ENCODE measurements around the gene MTHFSD.

Gene MTHFSD

GRCh38 chr16:86573646-86574508 is 18.8 kb upstream of the MTHFSD start:
- H3K4me3 ChIP-seq (ENCODE audit: extremely low read depth, insufficient read depth, low read length, poor library complexity, severe bottlenecking) = no peak overlapping the region
- H3K4me1 ChIP-seq (ENCODE audit: control insufficient read depth, insufficient read depth, low read length, poor library complexity, severe bottlenecking) = peaks cover 49% of the 10 kb centered on the region
- peaks cover 23% of the 10 kb centered on the region for H3K36me3 ChIP-seq (ENCODE audit: control insufficient read depth, insufficient read depth, low read length)
- no peak overlapping the region for H3K27ac ChIP-seq (ENCODE audit: low read depth, low read length, severe bottlenecking)
- WGBS, 2 experiments (ENCODE audit: insufficient coverage in 2 of 2) = 78 to 90% methylated on average over 12 of the region's 13 CpGs
- H3K9me3 ChIP-seq (ENCODE audit: control insufficient read depth, low read length) = no peaks in the 10 kb centered on the region

GRCh38 chr16:86573215-86573614 is 18.2 kb upstream of the MTHFSD start:
- peaks cover 44% of the 10 kb centered on the region for H3K4me1 ChIP-seq (ENCODE audit: control insufficient read depth, insufficient read depth, low read length, poor library complexity, severe bottlenecking)
- no peaks in the 10 kb centered on the region for H3K9me3 ChIP-seq (ENCODE audit: control insufficient read depth, low read length)
- H3K4me3 ChIP-seq (ENCODE audit: extremely low read depth, insufficient read depth, low read length, poor library complexity, severe bottlenecking) = no peak overlapping the region
- 29% methylated on average over 7 of the region's 8 CpGs for WGBS, 2 experiments (ENCODE audit: insufficient coverage in 2 of 2)
- no peak overlapping the region for H3K27ac ChIP-seq (ENCODE audit: low read depth, low read length, severe bottlenecking)
- peaks cover 23% of the 10 kb centered on the region for H3K36me3 ChIP-seq (ENCODE audit: control insufficient read depth, insufficient read depth, low read length)

GRCh38 chr16:86572606-86573005 is 17.6 kb upstream of the MTHFSD start:
- 80 to 95% methylated on average over 5 to 6 of the region's 8 CpGs for WGBS, 2 experiments (ENCODE audit: insufficient coverage in 2 of 2)
- H3K4me3 ChIP-seq (ENCODE audit: extremely low read depth, insufficient read depth, low read length, poor library complexity, severe bottlenecking) = no peak overlapping the region
- H3K9me3 ChIP-seq (ENCODE audit: control insufficient read depth, low read length) = no peaks in the 10 kb centered on the region
- H3K36me3 ChIP-seq (ENCODE audit: control insufficient read depth, insufficient read depth, low read length) = peaks cover 23% of the 10 kb centered on the region
- peaks cover 37% of the 10 kb centered on the region for H3K4me1 ChIP-seq (ENCODE audit: control insufficient read depth, insufficient read depth, low read length, poor library complexity, severe bottlenecking)
- H3K27ac ChIP-seq (ENCODE audit: low read depth, low read length, severe bottlenecking) = no peak overlapping the region

GRCh38 chr16:86572041-86572521 is 17.0 kb upstream of the MTHFSD start:
- Histone ChIP-seq H3K4me1 (ENCODE audit: control insufficient read depth, insufficient read depth, low read length, poor library complexity, severe bottlenecking) (peaks cover 32% of the 10 kb centered on the region), H3K36me3 (ENCODE audit: control insufficient read depth, insufficient read depth, low read length) (peaks cover 23% of the 10 kb centered on the region), H3K9me3 (ENCODE audit: control insufficient read depth, low read length) (no peaks in the 10 kb centered on the region), H3K27ac (ENCODE audit: low read depth, low read length, severe bottlenecking) (no peak overlapping the region), H3K4me3 (ENCODE audit: extremely low read depth, insufficient read depth, low read length, poor library complexity, severe bottlenecking) (no peak overlapping the region)
- 84 to 88% methylated on average over 12 of the region's 12 CpGs for WGBS, 2 experiments (ENCODE audit: insufficient coverage in 2 of 2)

- peaks cover 23% of the 10 kb centered on the region for H3K36me3 ChIP-seq (ENCODE audit: control insufficient read depth, insufficient read depth, low read length)
- peak overlapping the region; percentile 79 for H3K4me3 ChIP-seq (ENCODE audit: extremely low read depth, insufficient read depth, low read length, poor library complexity, severe bottlenecking)
- H3K9me3 ChIP-seq (ENCODE audit: control insufficient read depth, low read length) = no peaks in the 10 kb centered on the region
- peaks cover 29% of the 10 kb centered on the region for H3K4me1 ChIP-seq (ENCODE audit: control insufficient read depth, insufficient read depth, low read length, poor library complexity, severe bottlenecking)
- no peak overlapping the region for H3K27ac ChIP-seq (ENCODE audit: low read depth, low read length, severe bottlenecking)
- 56 to 62% methylated on average over 9 to 10 of the region's 10 CpGs for WGBS, 2 experiments (ENCODE audit: insufficient coverage in 2 of 2)
Observed at GRCh38 chr16:86571530-86571915, 16.5 kb upstream of the MTHFSD start.

GRCh38 chr16:86570558-86571529 is 15.8 kb upstream of the MTHFSD start:
- peaks cover 28% of the 10 kb centered on the region for H3K4me1 ChIP-seq (ENCODE audit: control insufficient read depth, insufficient read depth, low read length, poor library complexity, severe bottlenecking)
- WGBS, 2 experiments (ENCODE audit: insufficient coverage in 2 of 2) = 32 to 33% methylated on average over 18 to 19 of the region's 28 CpGs
- H3K4me3 ChIP-seq (ENCODE audit: extremely low read depth, insufficient read depth, low read length, poor library complexity, severe bottlenecking) = peak overlapping the region; percentile 79
- no peak overlapping the region for H3K27ac ChIP-seq (ENCODE audit: low read depth, low read length, severe bottlenecking)
- no peaks in the 10 kb centered on the region for H3K9me3 ChIP-seq (ENCODE audit: control insufficient read depth, low read length)
- peaks cover 23% of the 10 kb centered on the region for H3K36me3 ChIP-seq (ENCODE audit: control insufficient read depth, insufficient read depth, low read length)

- Histone ChIP-seq H3K4me3 (ENCODE audit: extremely low read depth, insufficient read depth, low read length, poor library complexity, severe bottlenecking) (peak overlapping the region; percentile 79), H3K9me3 (ENCODE audit: control insufficient read depth, low read length) (no peaks in the 10 kb centered on the region), H3K36me3 (ENCODE audit: control insufficient read depth, insufficient read depth, low read length) (peaks cover 23% of the 10 kb centered on the region), H3K27ac (ENCODE audit: low read depth, low read length, severe bottlenecking) (no peak overlapping the region), H3K4me1 (ENCODE audit: control insufficient read depth, insufficient read depth, low read length, poor library complexity, severe bottlenecking) (peaks cover 26% of the 10 kb centered on the region)
- 26 to 27% methylated on average over 4 to 7 of the region's 13 CpGs for WGBS, 2 experiments (ENCODE audit: insufficient coverage in 2 of 2)
Observed at GRCh38 chr16:86569701-86570447, 14.8 kb upstream of the MTHFSD start.

- peak overlapping the region; percentile 79 for H3K4me3 ChIP-seq (ENCODE audit: extremely low read depth, insufficient read depth, low read length, poor library complexity, severe bottlenecking)
- peaks cover 34% of the 10 kb centered on the region for H3K4me1 ChIP-seq (ENCODE audit: control insufficient read depth, insufficient read depth, low read length, poor library complexity, severe bottlenecking)
- H3K36me3 ChIP-seq (ENCODE audit: control insufficient read depth, insufficient read depth, low read length) = peaks cover 23% of the 10 kb centered on the region
- no peak overlapping the region for H3K27ac ChIP-seq (ENCODE audit: low read depth, low read length, severe bottlenecking)
- no peaks in the 10 kb centered on the region for H3K9me3 ChIP-seq (ENCODE audit: control insufficient read depth, low read length)
- WGBS, 2 experiments (ENCODE audit: insufficient coverage in 2 of 2) = 2 to 6% methylated on average over 19 to 23 of the region's 33 CpGs
Observed at GRCh38 chr16:86568677-86569623, 13.9 kb upstream of the MTHFSD start.

- H3K27ac ChIP-seq (ENCODE audit: low read depth, low read length, severe bottlenecking) = no peak overlapping the region
- H3K9me3 ChIP-seq (ENCODE audit: control insufficient read depth, low read length) = no peaks in the 10 kb centered on the region
- H3K36me3 ChIP-seq (ENCODE audit: control insufficient read depth, insufficient read depth, low read length) = peaks cover 22% of the 10 kb centered on the region
- H3K4me1 ChIP-seq (ENCODE audit: control insufficient read depth, insufficient read depth, low read length, poor library complexity, severe bottlenecking) = peaks cover 26% of the 10 kb centered on the region
- peak overlapping the region; percentile 79 for H3K4me3 ChIP-seq (ENCODE audit: extremely low read depth, insufficient read depth, low read length, poor library complexity, severe bottlenecking)
- WGBS, 2 experiments (ENCODE audit: insufficient coverage in 2 of 2) = 1 to 2% methylated on average over 76 to 100 of the region's 116 CpGs
Observed at GRCh38 chr16:86567701-86568581, 12.9 kb upstream of the MTHFSD start.
